NCI-H524 (cell line): Measurements from ENCODE around the gene ATL3.
"Not testable (repeated sequence)": the region's sequence is repeated elsewhere in the genome, so short reads cannot be mapped to it uniquely, and the experiment has no call there.

Experiments
- DNase-seq, 2 experiments: peaks; one replicate each; lab custom pipeline; 2025; lab: John Stamatoyannopoulos, UW

The ATL3 gene

GRCh38 chr11:63681321-63682065 lies 10.3 kb upstream of the ATL3 start, which contains the start of gene RTN3:
TSS of gene RTN3 (plus strand) at chr11:63681500. CDS start at chr11:63681637, 137 bp downstream.
- peak; percentile 94 to 98 for DNase-seq

DNA sequence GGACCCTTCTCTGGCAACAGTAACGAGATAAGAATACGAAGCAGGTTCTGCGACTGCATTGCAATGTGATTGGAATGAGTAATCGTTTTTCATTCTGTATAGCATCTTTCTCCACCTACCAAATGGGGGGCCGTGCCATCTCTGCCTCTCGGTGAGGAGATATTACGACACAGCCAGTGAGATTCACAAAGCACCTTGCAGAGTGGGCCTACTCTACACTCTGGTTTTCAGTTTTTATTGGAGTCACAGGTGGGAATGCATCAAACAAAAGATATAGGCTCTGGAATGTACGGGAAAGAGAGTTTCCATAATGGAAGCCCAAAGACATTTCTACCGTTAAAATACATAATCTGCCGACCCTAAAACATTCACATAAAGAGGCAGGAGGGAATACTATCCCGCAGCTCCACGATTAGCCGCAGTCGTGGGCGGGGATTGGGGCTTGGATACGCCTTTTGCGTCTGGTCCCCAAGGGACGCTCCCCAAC lies 9.7 kb upstream of the ATL3 start:
- DNase-seq: peak in 1 of 2 experiments; percentile 59

- no peak for DNase-seq
These were observed 2.4 kb upstream of the ATL3 start for GRCh38 chr11:63673579-63673978.

- DNase-seq: no peak
These were observed 1.9 kb upstream of the ATL3 start for GRCh38 chr11:63672936-63673539.

GRCh38 chr11:63672156-63672463 lies 934 bp upstream of the ATL3 start:
- DNase-seq: no peak

DNA sequence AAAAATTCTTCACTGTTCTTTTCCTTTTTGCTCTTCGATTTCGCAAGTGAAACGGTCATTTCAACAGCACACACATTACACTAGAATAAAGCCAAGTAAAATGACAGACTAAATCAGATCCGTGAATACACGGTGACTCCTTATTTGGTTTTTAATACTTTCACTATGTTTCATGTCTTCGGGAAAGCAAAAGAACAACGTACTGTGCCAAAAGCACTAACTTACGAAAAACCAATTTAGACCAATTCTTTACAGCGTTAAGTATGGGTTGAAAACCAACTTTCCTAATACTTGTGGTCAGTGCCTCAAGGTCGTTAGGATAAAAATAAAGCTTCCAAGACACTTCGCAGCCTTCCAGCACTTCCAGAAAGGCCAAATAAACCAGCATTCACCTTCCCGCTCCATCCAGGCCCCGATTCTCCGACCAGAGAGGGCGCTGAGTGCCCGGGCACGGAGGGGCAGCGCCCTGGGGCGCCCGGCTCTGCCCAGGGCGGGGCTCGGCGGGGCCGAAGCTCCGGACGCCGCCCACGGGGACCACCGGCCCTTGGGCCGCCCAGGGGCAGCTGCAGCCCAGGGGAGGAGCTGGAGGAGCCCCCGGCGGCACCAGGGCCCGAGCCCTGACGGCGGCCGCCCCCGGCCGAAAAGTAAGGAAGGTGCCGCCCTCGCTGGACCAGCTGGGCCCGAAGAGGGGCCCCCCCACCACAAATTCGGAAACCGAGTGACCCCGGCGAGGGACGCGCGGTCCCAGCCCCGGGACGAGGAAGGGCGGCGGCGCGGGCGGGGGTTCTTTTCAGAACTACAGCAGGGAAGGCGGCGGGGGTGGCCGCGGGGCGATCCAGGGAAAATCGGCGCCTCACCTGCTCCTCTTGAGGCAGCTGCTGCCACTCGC lies 499 bp downstream of the ATL3 start:
- DNase-seq: peak in 1 of 2 experiments; percentile 43

DNA sequence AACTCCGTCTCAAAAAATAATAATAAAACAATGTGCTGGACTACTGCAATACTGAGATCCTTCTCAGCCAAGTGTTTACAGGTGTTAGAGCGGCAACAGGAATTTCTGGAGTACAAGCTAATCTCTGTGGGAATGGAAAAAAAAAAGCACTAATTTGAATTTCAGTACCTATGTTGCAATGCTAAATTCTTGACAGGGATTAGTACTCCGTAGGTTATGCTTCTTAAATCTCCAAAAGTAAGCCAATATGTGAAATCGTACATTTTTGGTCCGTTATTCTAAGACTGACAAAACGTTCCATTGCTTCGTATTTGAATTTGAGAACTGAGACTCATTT lies 1.1 kb downstream of the ATL3 start:
- DNase-seq: no peak

DNA sequence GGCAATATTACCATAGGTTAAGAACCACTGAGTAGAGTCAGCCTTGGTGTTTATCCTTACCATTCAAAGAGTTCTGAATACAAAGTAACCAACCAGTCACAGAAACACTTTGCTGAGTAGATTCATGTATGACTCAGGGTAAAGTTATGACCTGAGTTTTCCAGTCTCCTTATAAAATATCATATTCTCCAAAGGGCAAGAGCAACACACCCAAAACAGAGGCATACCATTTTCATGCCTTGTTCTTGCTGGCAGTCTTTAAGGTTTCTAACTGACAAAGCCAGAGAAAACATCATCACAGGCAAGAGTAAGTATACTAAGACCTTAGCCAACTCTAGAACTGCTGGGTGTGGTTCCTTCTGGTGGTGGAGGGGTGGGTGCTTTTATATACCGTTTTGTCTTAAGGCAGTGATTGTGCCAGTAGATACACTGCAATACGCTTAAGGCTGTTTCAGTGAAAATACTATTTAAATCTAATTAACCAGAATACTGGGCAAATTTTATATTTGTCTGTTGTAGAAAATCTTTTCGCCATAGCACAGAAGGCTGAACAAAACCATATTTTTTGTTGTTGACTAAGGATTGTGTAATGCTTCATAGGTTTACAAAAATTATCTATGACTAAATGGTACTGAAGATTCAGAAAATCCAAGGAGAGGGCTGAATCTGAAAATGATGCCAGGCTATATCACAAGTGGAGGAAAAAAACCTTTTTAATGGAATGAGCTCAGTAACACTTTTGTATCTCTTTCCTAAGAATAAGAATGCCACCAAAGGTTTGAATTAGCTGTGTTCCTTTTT lies 3.0 kb downstream of the ATL3 start:
- no peak for DNase-seq

DNA sequence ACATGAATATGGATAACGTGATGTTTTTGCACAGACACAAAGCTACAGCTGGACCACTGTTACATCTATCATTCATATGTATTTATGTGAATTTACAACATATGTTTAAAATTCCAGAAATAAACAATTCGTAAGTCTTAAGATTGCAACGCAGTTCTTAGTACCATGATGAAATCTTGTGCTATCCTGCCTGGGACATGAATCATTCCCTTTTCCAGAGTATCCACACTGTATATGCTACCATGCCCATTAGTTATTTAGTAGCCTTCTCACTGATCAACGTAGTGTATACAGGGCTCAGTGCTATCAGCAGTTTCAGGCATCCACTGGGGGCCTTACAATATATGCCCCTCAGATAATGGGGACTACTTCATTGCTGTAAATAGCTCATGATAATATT lies 4.3 kb downstream of the ATL3 start:
- no peak for DNase-seq

DNA sequence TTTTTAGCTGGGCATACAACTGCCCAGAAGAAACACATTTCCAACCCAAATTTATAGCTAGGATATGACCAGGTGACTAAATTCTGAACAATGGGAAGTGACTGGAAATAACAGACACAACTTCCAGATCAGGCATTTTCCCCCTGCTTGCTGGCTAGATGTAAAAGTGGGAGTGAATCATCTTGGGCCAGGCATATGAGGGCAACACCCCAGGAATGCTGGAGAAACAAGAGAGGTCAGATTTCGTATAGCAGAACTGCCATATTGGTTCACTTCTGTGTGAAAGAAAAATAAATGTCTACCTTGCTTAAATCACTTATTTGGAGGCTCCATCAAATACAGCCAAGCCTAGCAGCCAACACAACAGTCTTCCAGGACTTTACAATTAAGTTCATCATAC lies 7.4 kb downstream of the ATL3 start:
- no peak for DNase-seq

- DNase-seq: no peak
These were observed 10.2 kb downstream of the ATL3 start for GRCh38 chr11:63660972-63661371.

DNA sequence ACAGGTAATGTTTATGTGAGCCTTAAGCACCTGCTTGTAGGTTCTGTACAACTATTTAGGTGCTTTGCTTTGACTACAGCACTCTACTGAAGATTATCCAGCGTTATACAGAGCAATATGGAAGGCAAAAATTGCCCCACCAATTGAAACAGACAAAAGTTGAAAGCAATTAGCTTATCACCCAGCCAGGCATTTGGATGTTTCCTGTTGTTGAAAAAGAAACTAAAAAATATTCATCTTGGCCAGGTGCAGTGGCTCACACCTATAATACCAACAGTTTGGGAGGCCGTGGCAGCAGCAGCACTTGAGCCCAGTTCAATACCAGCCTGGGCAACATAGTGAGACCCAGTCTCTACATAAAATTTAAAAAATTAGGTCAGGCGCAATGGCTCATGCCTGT lies 18.5 kb downstream of the ATL3 start:
- DNase-seq: no peak

GRCh38 chr11:63643205-63643604 lies 28.0 kb downstream of the ATL3 start:
- DNase-seq: no peak

GRCh38 chr11:63641727-63642126 lies 29.4 kb downstream of the ATL3 start:
- no peak for DNase-seq

DNA sequence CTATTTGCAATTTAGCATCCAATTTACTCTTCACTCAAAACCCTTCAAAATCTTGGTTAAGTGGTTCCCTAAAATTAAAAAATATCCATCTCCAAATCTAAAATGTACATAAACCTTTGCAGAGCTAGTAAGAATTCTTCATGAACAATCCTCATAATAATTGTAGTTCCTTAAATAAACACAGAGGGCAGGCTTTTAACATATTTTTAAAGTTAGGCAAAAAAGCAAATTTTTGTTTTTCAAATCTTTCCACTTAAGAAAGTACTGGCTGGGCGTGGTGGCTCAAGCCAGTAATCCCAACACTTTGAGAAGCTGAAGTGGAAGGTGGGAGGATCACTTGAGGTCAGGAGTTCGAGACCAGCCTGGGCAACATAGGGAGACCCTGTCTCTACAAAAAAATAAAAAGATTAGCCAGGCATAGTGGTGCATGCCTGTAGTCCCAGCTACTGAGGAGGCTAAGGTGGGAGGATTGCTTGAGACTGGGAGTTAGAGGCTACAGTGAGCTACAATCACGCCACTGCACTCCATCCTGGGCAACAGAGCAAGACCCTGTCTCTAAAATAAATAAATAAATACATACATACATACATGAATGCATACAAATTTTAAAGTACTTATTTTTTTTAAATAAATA lies 31.9 kb downstream of the ATL3 start:
- peak in 1 of 2 experiments; percentile 10 for DNase-seq

DNA sequence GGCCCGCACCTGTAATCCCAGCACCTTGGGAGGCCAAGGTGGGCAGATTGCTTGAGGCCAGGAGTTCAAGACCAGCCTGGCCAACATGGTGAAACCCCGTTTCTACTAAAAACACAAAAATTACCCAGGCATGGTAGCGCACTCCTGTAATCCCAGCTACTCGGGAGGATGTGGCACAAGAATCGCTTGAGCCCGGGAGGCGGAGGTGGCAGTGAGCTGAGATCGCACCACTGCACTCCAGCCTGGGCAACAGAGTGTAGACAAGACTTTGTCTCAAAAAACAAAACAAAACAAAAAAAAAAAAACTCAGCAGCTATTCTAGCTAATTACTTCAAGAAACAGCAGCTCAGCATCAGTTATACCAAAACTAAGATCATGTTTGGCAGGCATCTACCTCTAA lies 32.7 kb downstream of the ATL3 start:
- not testable (repeated sequence) for DNase-seq

DNA sequence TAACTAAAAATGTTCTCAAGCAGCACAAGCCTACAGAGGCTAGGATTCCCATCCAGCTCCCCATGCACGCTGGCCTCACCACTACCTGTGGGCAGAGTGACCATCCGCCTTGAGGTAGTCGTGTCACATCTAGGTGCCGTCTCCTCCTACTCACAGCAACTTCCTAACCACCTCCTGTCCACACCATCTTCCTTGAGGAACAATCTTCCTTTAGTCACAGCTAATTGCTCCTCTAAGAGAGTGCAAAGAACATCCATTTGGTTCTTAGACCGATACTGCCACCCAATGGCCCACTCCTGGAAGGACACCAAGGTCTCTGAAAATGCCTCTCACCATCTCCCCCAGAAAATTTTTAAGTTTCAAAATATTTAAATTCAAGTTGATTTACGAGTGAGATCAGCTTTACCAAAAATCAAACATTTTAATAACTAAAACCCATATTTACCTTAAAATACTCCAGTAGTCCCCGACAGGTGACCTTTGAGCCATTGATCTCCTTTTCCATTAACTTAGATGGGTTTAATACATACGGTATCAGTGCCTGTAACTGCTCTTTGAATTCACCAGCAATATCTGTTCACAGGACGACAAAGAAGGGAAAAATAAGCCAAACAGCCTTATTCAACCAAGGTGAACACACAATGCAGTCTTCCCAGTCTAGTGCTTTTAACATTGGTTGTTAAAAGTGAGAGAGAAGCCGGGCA lies 35.3 kb downstream of the ATL3 start:
- DNase-seq: peak; percentile 31 to 57

- peak in 1 of 2 experiments; percentile 14 for DNase-seq
These were observed 41.8 kb downstream of the ATL3 start for GRCh38 chr11:63629426-63629825.

DNA sequence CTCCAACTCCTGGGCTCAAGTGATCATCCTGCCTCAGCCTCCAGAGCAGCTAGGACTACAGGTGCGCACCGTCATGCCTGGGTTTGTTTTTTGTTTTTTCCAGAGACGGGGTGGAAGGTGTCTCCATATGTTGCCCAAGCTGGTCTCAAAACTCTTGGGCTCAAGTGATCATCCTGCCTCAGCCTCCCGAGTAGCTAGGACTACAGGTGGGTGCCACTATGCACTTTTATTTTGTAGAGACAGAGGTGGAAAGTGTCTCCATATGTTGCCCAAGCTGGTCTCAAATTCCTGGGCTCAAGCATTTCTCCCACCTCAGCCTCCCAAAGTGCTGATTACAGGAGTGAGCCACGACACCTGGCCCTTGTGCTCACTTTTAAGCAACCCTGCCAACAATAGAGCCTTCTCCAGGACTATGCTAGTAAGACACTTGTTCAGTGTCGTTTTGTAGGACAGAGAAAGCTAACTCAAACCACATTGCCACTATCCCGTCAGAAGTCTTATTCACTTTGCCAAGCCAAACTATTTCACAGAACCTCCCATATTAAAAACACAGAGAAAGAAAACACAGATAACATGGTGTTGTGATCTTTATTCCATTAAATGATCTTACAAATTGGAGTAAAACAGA lies 47.5 kb downstream of the ATL3 start:
- peak in 1 of 2 experiments; percentile 40 for DNase-seq

GRCh38 chr11:63622323-63622722 lies 48.9 kb downstream of the ATL3 start:
- DNase-seq: no peak
